HG03103 (cell line): ENCODE results near the gene MYOD1.

ENCODE experiments used
- ATAC-seq: cut with Tn5 transposase; IDR thresholded peaks from one replicate; pipeline ENCODE4 v1.9.1; 2021; ENCODE audit warnings: low read depth; ENCODE audit not compliant: unreplicated experiment

The MYOD1 gene

DNA sequence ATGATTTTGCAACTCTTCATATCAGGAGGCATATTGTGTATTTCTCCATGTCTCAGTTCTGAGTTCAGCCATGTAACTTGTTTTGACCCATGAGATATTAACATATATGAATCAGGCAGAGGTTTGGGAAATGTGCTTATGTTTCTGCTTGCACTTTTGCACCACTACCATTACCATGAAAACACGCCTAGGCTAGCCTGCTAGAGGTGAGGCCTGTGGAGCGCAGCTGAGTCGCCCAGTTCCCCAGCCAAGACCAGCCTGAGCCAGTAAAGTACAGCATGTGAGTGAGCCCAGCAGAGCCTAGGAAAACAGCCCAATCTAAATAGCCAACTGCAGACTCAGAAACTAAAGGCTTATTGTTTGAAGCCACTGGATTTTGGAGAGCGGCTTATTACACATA, 18.4 kb upstream of the MYOD1 start:
- no peak for ATAC-seq

DNA sequence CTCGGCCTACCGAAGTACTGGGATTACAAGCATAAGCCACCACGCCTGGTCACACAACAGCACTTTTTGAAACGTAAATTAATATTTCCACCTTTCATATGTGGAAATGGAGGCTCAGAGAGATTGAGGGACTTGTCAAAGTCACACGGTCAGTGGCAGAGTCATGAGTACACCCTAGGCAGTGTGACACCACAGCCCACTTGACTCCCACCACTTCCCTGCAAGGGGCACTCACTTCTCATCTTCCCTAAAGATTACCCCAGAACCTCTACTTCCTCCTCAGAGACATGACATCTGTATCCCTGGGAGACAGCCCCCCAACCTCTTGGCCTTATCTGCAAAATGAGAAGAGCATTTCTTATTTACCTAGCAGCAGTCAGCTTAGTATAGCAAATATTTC, 16.5 kb upstream of the MYOD1 start:
- no peak for ATAC-seq

DNA sequence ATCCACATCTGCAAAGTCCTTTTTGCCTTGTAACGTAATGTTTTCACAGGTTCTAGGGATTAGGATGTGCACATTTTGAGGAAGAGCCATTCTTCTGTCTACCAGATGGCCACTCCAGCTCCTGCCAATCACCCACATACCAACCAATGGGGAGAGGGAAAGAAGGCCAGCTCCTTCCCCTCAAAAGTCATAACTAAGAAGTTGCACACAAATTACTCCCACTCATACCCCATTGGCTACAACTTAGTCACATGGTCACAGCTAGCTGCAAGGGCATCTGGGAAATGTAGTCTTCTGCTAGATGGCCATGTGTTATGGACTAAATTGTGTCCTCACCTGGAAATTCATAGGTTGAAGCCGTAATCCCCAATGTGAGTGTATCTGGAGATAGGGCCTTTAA, 15.4 kb upstream of the MYOD1 start:
- peak; percentile 63 for ATAC-seq

DNA sequence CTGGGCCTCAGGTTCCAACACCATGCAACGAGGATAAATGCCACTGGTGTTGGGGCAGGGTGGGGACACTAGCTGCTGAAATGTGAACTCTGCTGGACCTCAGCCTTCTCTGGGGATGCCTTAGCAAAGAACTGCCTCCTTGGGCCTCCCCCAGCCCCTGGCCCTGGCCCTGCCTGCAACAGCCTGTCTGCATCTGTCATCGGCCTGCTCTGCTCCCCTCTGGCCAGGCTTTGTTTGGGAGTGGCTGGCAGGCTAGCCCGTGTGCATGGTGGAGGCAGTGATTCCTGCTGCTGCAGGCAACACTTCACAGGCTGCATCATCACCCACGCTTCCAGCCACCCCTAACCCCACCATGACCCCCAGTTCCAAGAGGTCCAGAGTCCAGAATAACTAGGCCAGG, 11.5 kb upstream of the MYOD1 start:
- no peak for ATAC-seq

DNA sequence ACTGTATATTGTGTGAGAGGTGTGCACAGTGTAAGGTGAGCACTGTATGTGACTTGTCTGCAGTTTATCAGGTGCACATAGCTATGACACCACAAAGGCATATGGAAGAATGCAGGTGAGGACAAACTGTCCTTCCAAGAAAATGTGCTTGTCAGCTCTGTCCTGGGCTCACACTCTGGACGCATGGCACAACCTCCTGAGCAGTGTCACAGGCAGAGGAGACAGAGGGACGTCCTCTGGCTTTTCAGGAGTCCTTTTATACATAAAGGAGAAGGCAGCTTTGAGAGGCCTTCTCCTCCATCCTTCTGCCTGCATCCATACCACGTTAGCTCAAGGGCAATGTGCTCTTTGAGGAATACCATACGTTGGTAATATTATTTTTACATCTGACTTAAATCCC, 7.5 kb upstream of the MYOD1 start:
- no peak for ATAC-seq

DNA sequence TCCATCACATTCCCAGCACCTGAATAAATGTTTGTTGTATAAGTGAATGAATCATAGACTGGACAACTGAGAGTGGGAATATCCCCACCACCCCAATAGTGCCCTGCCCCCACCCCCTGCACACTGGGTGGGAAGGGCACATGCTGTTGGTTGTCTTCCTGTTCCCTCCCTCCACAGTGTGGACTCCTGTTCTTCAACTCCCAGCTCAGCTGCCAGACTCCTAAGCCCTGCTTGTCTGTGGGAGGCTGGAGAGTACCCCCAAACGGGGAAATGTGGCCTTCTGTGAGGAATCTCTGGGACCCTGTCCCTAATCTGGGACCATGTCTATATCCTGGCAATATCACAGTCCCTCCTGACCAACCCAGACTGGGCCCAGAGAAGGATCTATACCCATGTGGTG, 5.5 kb upstream of the MYOD1 start:
- no peak for ATAC-seq

DNA sequence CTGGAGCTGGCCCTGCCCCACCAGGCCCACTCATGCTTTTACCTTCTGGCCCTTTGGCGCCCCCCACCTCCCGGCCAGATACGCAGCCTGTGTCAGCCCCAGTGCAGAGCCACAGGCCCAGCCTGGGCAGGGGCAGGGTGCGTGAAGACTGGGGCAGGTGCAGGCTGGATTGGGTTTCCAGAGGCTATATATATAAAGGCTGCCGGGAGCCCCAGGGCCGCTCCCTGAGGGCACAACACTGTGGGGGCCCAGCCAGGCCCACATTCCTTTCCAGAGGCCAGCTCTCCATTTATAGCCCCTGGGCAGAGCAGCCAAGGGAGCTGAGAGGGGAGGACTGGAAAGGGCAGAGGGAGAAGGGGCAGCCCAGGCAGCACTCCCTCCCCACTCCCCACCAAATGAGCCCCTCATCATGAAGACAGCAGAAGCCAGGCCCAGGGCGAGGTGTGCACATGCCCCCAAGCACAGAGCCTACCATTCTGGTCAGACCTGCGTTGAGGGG, 5.0 kb upstream of the MYOD1 start:
- no peak for ATAC-seq

DNA sequence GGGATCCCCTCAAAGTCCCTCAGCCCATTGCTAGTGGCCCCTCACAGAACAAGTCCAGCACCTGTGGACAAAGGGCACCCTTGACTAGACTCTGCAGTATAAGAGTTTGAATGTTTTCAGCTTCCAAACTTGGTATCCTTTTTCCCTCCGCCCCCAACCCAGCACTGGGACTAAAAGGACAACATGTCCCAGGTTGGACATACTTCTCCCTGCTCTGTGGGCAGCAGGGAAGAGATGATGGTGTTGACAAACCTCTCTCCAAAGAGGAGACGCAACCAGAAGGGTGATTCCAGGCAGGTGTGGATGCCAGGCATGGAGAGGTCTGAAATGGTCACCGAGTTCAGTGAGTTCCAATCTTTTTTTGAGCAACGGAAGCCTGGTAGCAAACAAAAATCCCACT, 4.5 kb upstream of the MYOD1 start:
- no peak for ATAC-seq

DNA sequence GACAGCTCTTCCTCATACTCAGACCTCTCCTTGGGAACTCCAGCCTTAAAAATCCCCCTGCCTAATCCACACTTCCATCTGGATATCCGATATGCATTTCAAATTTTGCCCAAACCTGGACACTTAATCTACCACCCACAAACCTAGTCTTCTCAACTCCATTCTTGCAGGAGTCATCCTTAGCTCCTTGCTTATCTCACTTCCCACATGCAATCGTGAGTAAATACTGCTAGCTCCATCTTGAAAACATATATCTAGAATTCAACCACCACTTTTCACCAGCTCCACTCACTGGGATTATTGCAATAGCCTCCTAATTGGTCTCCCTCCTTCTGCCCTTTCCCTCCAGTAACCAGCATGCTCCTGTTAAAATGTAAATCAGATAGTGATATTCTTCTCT, 2.6 kb upstream of the MYOD1 start:
- ATAC-seq, result no peak

DNA sequence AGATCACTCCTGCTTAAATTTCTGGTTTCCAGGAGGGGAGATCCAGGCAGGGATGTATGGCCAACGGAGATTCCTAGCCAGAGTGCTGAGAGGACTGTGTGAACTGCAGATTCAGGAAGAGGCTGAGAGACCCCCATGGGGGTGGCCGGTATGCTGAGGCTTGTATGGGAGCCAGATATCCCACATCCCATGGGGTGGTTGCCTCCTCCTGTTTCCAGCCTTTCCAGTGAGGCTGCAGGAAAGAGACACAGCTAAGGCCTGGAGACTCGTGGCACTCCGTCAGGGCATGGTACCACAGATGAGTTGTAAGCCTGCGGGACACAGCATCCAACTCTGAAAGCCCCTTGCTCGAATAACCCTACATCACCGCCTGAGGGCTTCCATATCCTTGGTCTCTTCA, 1.4 kb upstream of the MYOD1 start:
- no peak for ATAC-seq

DNA sequence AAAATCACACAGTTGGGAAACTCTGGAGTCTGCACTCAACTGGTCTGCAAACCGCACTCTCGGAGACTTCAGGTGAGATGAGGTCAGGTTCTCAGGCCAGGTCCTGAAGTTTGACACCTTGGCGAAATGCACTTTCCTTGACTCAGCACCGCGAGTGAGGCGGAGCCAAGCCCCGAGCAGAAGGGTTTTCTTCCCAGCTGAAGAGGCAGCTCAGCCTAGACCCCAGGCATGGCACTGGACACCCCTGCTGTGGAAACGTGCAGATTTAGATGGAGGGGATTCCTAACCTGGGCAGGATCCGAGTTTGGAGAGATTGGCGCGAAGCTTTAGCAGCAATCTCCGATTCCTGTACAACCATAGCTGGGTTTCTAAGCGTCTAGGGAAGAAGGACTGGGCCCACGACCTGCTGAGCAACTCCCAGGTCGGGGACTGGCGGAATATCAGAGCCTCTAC, 835 bp upstream of the MYOD1 start:
- ATAC-seq, result no peak

DNA sequence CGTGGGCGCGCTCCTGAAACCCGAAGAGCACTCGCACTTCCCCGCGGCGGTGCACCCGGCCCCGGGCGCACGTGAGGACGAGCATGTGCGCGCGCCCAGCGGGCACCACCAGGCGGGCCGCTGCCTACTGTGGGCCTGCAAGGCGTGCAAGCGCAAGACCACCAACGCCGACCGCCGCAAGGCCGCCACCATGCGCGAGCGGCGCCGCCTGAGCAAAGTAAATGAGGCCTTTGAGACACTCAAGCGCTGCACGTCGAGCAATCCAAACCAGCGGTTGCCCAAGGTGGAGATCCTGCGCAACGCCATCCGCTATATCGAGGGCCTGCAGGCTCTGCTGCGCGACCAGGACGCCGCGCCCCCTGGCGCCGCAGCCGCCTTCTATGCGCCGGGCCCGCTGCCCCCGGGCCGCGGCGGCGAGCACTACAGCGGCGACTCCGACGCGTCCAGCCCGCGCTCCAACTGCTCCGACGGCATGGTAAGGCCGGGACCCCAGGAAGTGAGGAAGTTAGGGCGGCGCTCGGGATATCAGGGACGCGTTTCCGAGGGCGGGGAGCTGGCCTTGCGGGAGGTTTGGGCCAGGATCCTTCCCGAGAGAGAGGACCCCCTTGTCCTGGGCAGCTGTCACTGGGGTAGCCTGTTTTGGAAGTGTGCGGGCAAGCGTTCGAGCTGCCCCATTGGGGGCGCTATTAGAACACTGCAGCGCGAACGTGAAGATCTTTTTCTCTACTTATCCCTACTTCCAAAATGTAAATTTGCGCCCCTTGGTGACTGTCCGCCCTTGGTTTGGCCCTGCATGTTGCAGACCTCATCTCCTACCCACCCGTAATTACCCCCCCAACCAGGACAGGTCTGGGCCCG, 796 bp downstream of the MYOD1 start:
- no peak for ATAC-seq

DNA sequence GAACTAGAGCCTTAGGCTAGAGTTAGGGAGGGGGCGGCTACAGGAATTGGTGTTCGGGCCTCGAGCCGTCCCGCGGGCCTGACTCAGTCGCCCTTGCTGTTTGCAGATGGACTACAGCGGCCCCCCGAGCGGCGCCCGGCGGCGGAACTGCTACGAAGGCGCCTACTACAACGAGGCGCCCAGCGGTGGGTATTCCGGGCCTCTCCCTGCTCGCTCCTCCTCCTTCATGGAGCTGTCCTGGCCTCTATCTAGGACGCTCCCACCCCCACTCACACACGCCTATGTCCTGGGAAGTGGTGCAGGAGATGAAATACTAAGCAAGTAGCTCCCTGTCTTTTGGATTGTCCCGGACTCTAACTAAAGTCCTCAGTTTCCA, 1.4 kb downstream of the MYOD1 start:
- ATAC-seq, result no peak

DNA sequence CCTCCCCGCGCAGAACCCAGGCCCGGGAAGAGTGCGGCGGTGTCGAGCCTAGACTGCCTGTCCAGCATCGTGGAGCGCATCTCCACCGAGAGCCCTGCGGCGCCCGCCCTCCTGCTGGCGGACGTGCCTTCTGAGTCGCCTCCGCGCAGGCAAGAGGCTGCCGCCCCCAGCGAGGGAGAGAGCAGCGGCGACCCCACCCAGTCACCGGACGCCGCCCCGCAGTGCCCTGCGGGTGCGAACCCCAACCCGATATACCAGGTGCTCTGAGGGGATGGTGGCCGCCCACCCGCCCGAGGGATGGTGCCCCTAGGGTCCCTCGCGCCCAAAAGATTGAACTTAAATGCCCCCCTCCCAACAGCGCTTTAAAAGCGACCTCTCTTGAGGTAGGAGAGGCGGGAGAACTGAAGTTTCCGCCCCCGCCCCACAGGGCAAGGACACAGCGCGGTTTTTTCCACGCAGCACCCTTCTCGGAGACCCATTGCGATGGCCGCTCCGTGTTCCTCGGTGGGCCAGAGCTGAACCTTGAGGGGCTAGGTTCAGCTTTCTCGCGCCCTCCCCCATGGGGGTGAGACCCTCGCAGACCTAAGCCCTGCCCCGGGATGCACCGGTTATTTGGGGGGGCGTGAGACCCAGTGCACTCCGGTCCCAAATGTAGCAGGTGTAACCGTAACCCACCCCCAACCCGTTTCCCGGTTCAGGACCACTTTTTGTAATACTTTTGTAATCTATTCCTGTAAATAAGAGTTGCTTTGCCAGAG, 2.0 kb downstream of the MYOD1 start:
- no peak for ATAC-seq

DNA sequence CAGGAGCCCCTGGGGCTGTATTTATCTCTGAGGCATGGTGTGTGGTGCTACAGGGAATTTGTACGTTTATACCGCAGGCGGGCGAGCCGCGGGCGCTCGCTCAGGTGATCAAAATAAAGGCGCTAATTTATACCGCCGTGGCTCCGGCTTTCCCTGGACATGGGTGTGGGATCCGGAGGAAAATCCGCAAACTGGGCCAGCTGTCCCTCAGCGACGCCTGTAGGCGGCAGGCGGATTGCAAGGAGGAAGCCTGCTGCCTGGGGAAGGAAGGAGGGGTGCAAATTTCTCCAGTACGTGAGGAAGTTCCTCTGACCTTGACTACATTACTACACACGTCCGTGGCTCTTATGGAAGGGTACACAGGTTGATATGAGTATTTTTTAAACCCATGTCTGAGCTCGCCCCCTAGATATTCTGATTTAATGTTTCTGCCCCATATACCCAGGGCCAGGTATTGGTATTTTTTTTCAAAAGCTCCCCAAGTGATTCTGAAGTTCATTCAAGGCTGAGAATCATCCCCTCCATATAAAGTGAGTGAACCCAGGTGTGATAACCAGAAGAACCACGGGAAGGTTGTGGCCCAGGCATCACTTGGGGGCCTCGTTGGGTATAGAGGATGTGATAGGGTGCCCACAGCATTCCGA, 2.8 kb downstream of the MYOD1 start:
- ATAC-seq, result no peak

DNA sequence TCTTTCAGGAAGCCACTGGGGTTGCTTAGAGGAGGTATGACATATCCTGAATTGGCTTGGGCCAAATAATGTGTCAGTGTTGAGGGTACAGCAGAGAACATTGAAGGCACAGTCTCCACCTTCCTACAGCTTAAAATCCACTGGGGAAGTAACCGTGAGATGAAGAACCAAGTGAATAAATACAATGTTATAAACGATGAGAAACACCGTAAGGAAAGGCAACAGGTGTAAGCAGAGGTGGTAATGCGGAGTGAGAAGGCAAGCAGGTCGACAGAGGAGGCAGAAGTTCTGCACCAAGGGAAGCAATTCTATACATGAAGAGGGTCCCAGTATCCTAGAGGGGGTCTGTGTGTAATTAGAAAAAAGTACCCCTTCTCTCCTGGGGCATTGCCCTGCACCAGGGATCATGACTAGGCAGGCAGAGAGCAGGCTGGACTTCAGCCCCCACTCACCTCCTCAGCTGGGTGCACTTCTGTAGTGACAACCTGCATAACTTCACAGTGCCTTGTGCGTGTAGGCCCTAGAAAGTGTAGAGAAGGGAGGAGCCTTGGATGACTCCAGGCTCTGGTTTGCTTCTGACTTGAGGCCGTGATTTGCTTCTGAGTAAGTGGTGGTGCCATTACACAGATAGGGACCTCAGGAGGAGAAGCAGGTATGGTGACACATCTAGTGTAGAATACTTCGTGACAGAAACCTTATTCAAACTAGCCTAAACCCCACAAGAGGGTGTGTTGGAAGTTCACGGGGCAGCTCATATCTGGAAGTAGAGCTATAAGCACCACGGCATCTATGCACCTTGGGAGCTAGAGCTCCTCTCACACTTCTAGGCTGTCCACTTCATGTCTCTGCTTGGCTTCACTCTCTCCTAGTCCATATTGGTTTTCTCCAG, 4.9 kb downstream of the MYOD1 start:
- no peak for ATAC-seq

DNA sequence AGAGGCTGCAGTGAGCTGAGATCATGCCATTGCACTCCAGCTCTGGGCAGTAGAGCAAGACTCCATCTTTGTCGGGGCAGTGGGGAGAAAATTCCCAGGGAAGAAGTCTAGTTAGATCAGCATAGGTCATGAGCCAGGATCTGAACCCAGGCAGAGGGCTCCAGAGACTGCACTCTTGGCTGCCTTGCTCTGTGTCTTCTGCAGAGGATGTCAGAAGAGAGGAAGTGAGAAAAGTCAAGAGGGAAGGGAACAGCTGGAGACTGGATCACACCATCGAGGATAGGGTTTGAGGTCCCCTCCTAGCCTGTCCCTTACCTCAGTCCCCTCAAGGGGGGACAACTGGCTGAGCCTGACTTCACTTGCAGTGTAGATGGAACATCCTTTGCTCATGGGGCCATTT, 5.8 kb downstream of the MYOD1 start:
- ATAC-seq, result no peak

DNA sequence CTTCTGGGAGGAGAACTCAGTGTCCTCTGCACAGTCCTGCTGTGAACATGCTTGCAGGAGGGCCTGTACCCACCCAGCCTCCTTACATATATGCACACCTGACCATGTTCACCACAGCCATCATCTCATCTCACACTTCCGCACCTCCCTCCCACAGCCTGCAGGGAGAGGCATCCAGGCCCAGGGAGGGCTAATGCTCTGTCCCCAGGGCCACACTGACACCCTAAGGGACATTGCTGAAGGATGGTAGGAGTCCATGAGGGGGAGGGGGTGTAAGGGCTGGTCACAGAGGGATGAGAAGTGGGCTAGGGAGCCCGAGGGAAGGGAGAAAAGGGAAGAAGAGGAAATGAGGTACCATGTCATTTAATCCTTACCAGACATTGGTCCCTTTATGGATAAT, 10.8 kb downstream of the MYOD1 start:
- ATAC-seq, result no peak

DNA sequence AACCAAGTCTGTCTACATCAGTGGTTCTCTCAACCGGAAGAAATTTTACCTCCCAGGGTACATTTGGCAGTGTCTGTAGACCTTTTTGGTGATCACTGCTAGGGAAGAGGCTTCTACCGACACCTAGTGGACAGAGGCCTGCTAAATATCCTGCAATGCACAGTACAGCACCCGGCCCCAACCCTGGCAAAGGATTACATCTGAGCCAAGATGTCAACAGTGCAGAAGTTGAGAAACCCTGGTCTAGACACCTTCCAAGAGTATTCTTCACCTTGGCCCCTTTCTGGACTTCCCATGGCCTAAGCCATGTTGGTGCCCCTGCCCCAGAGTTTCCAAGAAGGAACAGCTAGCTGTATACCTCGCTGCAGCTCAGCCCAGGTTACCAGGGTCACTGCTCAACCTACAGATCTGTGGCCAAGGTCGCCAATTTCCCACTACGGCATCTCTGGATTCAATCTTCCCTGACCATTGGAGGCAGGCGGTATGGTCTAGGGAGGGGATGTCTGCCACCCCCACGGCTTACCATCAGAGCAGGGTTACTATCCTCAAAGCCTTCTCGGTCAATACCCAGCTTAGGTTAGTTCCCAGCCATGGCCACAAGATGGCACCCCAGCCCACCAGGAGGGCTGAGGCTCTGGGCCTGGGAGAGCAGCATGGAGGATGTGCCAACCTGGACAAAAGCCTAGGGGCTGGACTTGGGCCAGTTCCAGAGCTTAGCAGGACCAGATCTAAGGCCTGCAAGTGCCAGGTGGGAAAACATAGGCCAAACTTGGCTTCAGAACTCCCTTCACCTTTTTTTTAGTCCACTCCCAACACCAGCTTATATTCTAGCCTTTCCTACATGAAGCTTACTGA, 11.5 kb downstream of the MYOD1 start:
- ATAC-seq, result peak; percentile 64
